AG09319 (cell line): ENCODE data around the gene BMF.

Source experiments
- DNase-seq: peaks from one replicate; pipeline ENCODE4 v3.0.0-alpha.2; 2010; ENCODE audit warnings: low read depth; ENCODE audit errors: extremely low read depth
- TF ChIP-seq, protein P1 (sequence below): IDR thresholded peaks from 2 replicates; pipeline ENCODE4 v1.5.1; 2011; ENCODE audit warnings: low read depth, mild to moderate bottlenecking, inconsistent platforms, low read length, moderate library complexity

BMF gene

DNA sequence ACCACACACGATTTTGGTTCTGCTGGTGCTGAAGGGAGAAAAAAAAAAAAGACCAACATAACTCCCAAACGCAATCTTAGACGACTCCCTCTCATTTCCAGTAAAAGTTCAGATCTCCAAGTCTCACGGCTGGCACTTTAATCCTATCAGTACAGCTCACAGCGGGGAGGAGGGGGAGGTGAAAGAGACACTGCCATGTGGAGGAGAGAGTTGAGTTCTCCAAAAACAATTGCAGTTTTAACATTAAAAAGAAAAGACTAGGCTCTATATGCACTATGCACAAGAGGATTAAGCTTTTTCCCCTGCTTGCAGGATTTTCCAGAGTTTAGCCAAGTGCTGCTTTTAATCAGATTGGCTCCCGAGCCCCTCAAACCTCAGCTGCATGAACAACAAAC, 16.8 kb downstream of the BMF start:
- DNase-seq: no peak
- TF ChIP-seq, protein P1, sequence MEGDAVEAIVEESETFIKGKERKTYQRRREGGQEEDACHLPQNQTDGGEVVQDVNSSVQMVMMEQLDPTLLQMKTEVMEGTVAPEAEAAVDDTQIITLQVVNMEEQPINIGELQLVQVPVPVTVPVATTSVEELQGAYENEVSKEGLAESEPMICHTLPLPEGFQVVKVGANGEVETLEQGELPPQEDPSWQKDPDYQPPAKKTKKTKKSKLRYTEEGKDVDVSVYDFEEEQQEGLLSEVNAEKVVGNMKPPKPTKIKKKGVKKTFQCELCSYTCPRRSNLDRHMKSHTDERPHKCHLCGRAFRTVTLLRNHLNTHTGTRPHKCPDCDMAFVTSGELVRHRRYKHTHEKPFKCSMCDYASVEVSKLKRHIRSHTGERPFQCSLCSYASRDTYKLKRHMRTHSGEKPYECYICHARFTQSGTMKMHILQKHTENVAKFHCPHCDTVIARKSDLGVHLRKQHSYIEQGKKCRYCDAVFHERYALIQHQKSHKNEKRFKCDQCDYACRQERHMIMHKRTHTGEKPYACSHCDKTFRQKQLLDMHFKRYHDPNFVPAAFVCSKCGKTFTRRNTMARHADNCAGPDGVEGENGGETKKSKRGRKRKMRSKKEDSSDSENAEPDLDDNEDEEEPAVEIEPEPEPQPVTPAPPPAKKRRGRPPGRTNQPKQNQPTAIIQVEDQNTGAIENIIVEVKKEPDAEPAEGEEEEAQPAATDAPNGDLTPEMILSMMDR: no peak

DNA sequence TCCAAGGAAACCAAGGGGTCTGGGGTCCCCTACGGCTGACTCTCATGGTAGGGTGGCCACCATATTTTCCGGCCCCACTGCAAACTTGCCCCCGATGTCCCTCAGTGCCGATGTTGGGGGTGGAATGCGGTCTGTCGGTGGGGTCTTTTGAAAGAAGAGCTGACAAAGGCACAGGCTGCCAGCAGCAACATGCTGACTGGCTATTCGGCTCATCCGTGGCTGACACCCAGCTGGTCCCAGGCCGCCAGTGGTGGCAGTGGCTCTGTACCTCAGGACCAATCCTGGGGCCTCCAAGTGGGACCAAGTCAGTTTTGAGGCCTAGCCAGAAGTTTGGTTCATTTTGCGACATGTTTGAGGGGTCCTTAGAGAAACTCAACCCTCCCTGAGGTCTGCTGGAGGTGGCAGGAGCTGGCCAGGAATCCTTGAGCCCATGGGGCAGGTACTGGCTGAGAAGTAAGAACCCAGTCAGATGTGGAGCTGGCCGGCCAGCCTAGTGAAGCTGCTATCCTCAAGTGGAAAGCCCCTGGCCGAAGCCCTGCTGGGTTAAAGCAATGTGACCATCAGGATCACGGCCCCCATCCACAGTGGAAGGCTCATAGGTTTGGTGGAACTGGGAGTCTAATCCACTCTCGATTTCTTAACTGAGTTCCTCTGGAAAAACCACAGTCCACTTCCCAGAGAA, 17.8 kb downstream of the BMF start:
- TF ChIP-seq, protein P1: no peak
- DNase-seq: no peak

DNA sequence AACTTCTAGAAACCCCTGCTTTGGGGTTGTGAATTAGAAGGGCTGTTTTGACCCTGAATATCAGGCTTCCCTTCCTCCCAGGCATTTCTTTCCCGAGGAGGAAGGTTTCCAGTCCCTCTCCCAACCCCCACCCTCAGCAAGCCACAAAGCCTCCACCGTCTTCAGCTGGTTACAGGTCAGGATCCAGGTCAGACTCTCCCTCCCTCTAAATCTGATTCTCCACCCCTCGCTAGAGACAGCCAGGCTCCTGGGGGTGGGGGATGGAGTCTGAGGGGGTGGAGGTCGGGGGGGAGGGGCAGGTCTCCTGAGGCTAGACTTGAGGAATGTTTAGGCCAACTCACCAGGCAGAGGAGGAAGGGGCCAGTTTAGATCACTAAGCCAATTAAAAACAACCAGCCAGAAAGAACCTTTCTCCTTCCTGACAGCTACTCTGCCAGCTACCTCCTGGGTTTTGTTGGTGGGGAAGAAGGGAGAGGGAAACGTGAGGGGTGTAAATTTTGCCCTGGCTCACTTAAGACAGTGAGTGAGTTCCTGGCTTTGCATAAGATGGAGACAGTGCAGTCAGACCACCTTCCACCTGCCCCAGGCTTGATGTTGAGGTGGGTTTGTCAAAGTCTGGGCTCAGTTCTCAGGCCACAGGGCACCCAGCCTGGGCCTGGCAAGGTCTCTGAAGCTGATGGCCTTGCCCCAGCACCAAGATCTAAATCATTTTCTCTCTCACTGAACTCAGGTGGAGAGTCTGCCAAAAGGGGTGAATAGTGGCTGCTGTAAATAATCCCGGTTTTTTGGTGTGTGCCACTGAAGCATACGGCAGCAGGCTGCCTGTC, 19.5 kb downstream of the BMF start:
- TF ChIP-seq, protein P1: no peak
- no peak for DNase-seq

DNA sequence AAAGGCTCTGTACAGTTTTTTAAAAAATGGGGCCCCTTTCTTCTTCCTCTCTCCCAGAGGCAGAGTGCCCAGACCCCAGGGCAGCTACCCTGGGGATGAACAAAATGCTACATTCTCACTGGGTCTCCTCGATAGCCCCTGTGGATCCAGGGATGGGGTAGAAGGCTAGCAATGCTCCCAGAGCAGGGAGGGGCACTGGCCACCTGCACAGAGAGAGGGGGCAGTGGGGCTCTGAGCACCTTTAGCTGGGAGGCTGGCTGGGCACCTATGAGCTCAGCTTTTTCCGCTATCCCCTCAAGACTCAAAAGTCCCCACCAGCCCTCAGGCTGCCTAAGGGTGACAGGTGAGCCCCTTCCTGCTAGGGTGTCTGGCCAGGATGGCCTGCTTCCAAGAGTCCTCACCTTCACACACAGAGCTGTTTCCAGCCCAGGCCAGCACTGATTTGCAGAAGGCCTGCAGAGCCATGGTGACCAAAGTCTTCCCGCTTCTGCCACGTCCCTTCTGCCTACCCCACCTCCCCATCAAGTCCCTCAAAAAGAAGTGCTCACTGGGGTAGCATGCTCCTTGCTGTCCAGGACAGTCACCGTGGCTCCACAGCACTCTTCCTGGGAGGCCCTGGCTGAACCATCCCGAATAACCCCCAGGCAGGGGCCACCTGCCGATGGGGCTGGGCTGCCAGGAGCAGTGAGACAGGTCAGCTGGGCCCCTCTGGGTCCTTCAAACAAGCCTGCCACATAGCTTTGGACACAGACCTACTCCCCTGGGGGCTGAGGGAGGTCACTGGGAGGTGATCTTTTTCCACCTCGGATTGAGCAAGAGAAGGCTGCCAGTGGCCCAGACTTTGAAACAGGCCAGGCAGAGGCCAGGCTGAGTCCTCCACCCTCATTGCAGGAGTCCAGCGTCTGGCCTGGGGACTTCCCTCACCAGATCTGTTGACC, 20.4 kb downstream of the BMF start:
- TF ChIP-seq, protein P1: no peak
- no peak for DNase-seq

DNA sequence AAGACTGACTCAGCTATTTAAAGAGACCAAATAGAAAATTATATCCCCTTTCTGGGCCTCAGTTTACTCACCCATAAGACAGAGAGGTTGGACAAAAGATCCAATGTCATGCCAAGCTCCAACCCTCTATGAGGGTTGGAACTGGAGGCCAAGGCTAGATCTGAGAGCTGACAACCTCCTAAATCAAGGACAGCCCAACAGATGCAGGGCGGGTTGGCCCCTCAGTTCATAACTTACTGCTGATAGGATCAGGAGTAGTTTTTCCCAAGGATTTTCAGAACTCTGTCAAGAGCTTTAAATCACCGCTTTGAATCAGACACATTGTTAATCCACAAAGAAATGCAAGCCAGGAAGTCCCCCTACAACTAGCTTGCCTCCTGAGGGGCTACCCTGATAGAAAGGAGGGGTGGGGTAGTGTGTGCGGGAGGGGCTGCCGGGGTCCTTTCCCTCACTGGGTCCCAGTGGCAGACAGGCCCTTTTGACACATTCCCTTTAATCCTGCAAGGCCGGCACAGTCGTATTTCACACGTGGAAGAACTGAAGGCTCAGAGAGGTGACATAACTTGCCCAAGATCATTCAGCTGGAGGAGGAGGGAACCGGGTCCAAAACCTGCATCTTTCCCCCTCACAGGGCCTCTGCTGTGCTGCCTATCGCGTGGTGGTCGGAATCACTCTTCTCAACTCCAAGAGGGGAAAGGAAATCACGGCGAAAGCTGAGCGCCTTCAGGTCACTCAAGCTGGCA, 21.4 kb downstream of the BMF start:
- DNase-seq: no peak
- TF ChIP-seq, protein P1: no peak

DNA sequence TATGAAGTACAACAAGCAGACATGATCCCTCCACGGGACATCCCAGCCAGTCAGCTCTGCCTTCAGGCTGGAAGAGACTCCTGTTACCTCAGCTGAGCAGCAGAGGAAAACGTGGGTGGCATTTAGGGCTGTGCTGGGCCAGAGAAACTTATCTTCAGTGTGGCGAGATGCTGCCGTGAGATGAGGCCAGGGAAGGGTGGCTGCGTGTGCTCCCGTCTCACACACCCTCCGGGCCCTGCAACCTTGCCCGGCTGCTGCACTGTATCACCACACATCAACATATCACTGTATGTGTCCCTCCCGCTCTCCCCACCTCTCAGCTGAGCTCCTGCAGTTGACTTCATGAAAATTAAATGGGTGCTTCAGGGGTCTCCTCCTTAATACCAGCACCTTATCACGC, 23.4 kb downstream of the BMF start:
- TF ChIP-seq, protein P1: no peak
- DNase-seq: no peak
